ENCODE measurements around the gene RAB11A. TPM values are rescaled to one million over a fixed set of nuclear protein-coding genes. Genes with fewer than 3 reads are reported as not detected.

The RAB11A gene
- total and polyA plus RNA-seq, 2 donors (not counting 3 experiments of a cell fraction or from before 2014, with no cell fraction given): 239 to 250 TPM

DNA sequence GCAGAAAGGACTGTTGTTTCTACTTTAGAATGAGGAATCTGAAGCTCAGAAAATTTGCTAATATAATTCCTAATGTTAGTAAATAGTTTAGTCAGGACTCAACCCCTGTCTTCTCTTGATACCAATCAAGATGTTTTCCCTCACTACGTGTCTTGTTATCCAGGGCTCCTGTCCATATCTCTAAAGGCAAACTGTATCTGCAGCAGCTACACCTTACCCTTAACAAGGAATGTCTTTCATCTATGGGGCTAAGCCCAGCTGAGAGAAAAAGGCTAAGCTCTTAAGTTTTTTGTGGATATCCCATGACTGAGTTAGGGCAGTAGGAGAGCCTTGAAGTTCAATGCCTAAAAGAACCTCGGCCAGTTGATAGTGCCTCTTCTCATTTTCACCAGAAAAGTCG, 32.5 kb downstream of the RAB11A start:
- Histone ChIP-seq H3K9me1 (replicated peaks; ENCODE audit: control insufficient read depth, extremely low read depth, insufficient read depth, low read length) (no peaks in the 10 kb centered on the region), H3K4me3 (replicated peaks in 1 of 3; ENCODE audit: insufficient read depth in 1 of 3, low read depth in 1 of 3, low read length in 3 of 3) (no peak overlapping the region), H3K36me3 (ENCODE audit: control insufficient read depth in 2 of 2, extremely low read depth in 1 of 2, insufficient read depth in 2 of 2, low read length in 2 of 2) (peaks cover 3 to 19% of the 10 kb centered on the region in 2 experiments), H3K27ac (ENCODE audit: insufficient read depth, low read depth, low read length) (no peak overlapping the region), H3K4me1 (ENCODE audit: control insufficient read depth, extremely low read depth, insufficient read depth, low read length) (peaks cover 15% of the 10 kb centered on the region), H3K9me3 (replicated peaks; ENCODE audit: control insufficient read depth, insufficient read depth, low read length) (no peaks in the 10 kb centered on the region), H4K20me1 (replicated peaks; ENCODE audit: control insufficient read depth, extremely low read depth, insufficient read depth, low read length) (no peaks in the 10 kb centered on the region), H3K27me3 (ENCODE audit: control insufficient read depth in 2 of 2, insufficient read depth in 2 of 2, low read length in 2 of 2) (no peaks in the 10 kb centered on the region), H2AFZ (ENCODE audit: low read depth, low read length) (no peak overlapping the region), H3K79me2 (ENCODE audit: control insufficient read depth, insufficient read depth, low read length) (no peaks in the 10 kb centered on the region), H3K9ac (replicated peaks; ENCODE audit: extremely low read depth, insufficient read depth, low read length) (no peak overlapping the region), H3K4me2 (ENCODE audit: insufficient read depth, low read length) (no peak overlapping the region)
- DNase-seq (ENCODE audit: low read depth, low spot score) (no peak), FAIRE-seq (no peak)
- ChIA-PET POLR2A (no interaction called here), CTCF (interaction anchor here (1.0 to 1.4 kb wide), 3 partner anchors 16 to 306 kb away, joined by 3 to 6 read pairs (median 4); partner anchors contain the start of gene INTS14)
- BruUV-seq (replicated peaks): no TSS peak
- dilution Hi-C loops (cut with MboI; ENCODE audit: extremely low pct_ligation_motif_present, low sequenced_read_pairs) (no loop called here), intact Hi-C loops (cut with micrococcal nuclease) (no loop called here)
- TF ChIP-seq MYC (IDR thresholded peaks at IDR 0.05; ENCODE audit: low read depth, low read length) (no peak), POLR2AphosphoS5 (IDR thresholded peaks at IDR 0.05; ENCODE audit: insufficient read depth, low read depth, low read length) (no peak), JUN (IDR thresholded peaks at IDR 0.05; ENCODE audit: borderline replicate concordance, insufficient read depth, insufficient read length, low read depth) (no peak), GATA2 (IDR thresholded peaks at IDR 0.05; ENCODE audit: insufficient read depth, insufficient read length, low read depth, low read length) (no peak), EZH2 (IDR thresholded peaks at IDR 0.05; ENCODE audit: borderline replicate concordance, low read depth, low read length, severe bottlenecking) (no peak), POLR2A (IDR thresholded peaks at IDR 0.05; ENCODE audit: low read depth, low read length) (no peak), FOS (IDR thresholded peaks at IDR 0.05; ENCODE audit: borderline replicate concordance, insufficient read depth, low read length) (no peak)
- TF ChIP-seq, protein P1, sequence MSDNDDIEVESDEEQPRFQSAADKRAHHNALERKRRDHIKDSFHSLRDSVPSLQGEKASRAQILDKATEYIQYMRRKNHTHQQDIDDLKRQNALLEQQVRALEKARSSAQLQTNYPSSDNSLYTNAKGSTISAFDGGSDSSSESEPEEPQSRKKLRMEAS (IDR thresholded peaks at IDR 0.05; ENCODE audit: insufficient read depth, insufficient read length): no peak
- TF ChIP-seq, protein P2, sequence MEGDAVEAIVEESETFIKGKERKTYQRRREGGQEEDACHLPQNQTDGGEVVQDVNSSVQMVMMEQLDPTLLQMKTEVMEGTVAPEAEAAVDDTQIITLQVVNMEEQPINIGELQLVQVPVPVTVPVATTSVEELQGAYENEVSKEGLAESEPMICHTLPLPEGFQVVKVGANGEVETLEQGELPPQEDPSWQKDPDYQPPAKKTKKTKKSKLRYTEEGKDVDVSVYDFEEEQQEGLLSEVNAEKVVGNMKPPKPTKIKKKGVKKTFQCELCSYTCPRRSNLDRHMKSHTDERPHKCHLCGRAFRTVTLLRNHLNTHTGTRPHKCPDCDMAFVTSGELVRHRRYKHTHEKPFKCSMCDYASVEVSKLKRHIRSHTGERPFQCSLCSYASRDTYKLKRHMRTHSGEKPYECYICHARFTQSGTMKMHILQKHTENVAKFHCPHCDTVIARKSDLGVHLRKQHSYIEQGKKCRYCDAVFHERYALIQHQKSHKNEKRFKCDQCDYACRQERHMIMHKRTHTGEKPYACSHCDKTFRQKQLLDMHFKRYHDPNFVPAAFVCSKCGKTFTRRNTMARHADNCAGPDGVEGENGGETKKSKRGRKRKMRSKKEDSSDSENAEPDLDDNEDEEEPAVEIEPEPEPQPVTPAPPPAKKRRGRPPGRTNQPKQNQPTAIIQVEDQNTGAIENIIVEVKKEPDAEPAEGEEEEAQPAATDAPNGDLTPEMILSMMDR (IDR thresholded peaks at IDR 0.05; ENCODE audit: extremely low read depth in 1 of 2, insufficient read depth in 1 of 2, low read depth in 1 of 2, low read length in 2 of 2): no peak

Data from endothelial cell of umbilical vein (primary cell).